Transverse colon (tissue), 4 donors: Measurements from ENCODE around the gene SUFU. TPM values are rescaled to one million over a fixed set of nuclear protein-coding genes. Genes with fewer than 3 reads are reported as not detected.

Experiments used
- DNase-seq: peaks from one replicate; pipeline ENCODE4 v3.0.0-alpha.2; 2019
- H3K27ac ChIP-seq, 4 donors: fragments of 200-600 bp; sonication (generic); 2 replicates each; pipeline ENCODE4 v1.5.1; 2016 to 2018; ENCODE audit warnings: inconsistent platforms in 4 of 4
- H3K27me3 ChIP-seq: fragments of 200-600 bp; sonication (generic); 2 replicates; pipeline ENCODE4 v1.5.1; 2017; ENCODE audit warnings: inconsistent platforms
- H3K36me3 ChIP-seq, 4 donors: fragments of 200-600 bp; sonication (generic); 2 replicates each; pipeline ENCODE4 v1.5.1; 2017 to 2019; ENCODE audit warnings: inconsistent platforms in 4 of 4
- H3K4me1 ChIP-seq, 4 donors: fragments of 200-600 bp; sonication (generic); 2 replicates each; pipeline ENCODE4 v1.5.1; 2017 to 2020; ENCODE audit warnings: inconsistent platforms in 4 of 4
- H3K4me3 ChIP-seq, 4 donors: fragments of 200-600 bp; sonication (generic); 1 replicate in 1 of 4; 2 replicates in 3 of 4; pipeline versions ENCODE4 v1.5.1 to v1.6.1; 2017 to 2019; ENCODE audit warnings: inconsistent platforms in 4 of 4
- H3K9me3 ChIP-seq, 2 donors: fragments of 200-600 bp; sonication (generic); 2 replicates each; pipeline ENCODE4 v1.5.1; 2017 to 2019; ENCODE audit warnings: inconsistent platforms in 2 of 2
- EP300 ChIP-seq: sonication (generic); formaldehyde crosslinking; IDR thresholded peaks from one replicate; pipeline ENCODE4 v1.6.1; 2017; ENCODE audit warnings: antibody characterized with exemption, low read depth
- POLR2A ChIP-seq: fragments of 450-650 bp; IDR thresholded peaks from one replicate; pipeline ENCODE4 v1.6.1; 2016; ENCODE audit warnings: antibody characterized with exemption, mild to moderate bottlenecking, moderate library complexity
- POLR2AphosphoS5 ChIP-seq, 3 donors: sonication (generic); formaldehyde crosslinking; IDR thresholded peaks; one replicate each; pipeline ENCODE4 v1.6.1; 2016; ENCODE audit warnings: antibody characterized with exemption in 3 of 3
- WGBS, 2 donors: methylation state at CpG; one replicate each; pipeline ENCODE4 v1.1.5; 2018; ENCODE audit warnings: low coverage in 1 of 2; 5-methylcytosine and 5-hydroxymethylcytosine counted together
- in situ Hi-C, 4 donors: fragments of 200-750 bp; cut with MboI; loops; one replicate each; pipeline versions ENCODE4 v1.15.0 to v1.15.1; 2017; ENCODE audit warnings: low sequenced_read_pairs in 3 of 4, low pct_ligation_motif_present in 1 of 4, low pct_unique_long_range_greater_than_20kb in 1 of 4
- intact Hi-C: fragments of 100-400 bp; cut with DNase I; formaldehyde crosslinking; loops from one replicate; pipeline ENCODE4 v1.15.1; 2023; ENCODE audit warnings: low total_unique reads
- total RNA-seq, 4 donors: library from RNA; depleted of rRNA; stranded (reverse); fragments of >200 nt; gene quantifications; one replicate each; pipeline ENCODE4 v1.1.0, GENCODE V29; 2016
- TF ChIP-seq, protein P1 (sequence below), 5 experiments: fragments of 200-600 bp in 3 of 5; fragments of 450-650 bp in 2 of 5; sonication (generic) in 3 of 5; IDR thresholded peaks; 1 replicate in 2 of 5; 2 replicates in 3 of 5; pipeline ENCODE4 v1.5.1; 2016 to 2017; ENCODE audit warnings: antibody characterized with exemption in 5 of 5, inconsistent platforms in 3 of 5, mild to moderate bottlenecking in 2 of 5, moderate library complexity in 1 of 5

SUFU gene
- total RNA-seq, 4 donors from 2014 or later, result 5.4 to 13.8 (median 6.6) TPM

DNA sequence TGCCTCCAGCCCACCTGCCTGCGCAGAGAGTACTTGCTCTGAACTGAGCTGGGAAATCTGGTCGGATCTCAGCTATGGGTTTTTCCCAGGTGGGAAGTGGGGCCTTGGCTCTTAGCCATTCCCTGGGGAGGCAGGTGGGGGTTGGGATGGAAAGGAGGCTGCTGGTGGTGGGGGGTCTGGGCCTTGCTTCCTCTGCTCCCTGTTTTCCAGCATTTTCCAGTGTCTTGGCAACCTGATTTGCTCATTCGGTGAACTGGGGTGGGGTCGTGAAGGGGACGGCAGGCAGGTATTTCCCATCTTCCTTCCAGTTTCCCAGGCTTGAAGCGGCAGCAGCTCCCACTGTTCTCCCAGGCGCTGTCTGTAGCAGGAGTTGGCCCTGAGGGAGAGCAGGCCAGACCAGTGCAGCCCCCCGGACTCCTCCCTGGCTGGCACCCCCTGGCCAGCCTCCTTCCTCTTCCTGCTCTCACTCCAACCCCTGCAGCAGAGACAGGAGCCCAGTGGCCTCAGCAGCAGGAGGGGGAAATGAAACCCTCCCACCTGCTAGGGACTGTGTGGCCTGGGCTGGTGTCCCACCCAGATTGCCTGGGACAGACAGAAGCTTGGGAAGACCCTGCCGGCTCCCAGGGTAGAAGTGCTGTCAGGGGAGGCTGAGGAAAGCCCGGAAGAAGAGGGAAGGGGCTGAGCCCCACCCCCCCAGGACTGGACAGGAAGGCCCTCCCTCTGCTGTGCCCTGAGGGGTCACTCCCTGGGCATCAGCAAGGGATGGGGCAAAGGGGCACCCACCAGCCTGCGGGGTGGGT lies 147.1 kb downstream of the SUFU start:
- Histone ChIP-seq H3K4me1 (peaks cover 51 to 68% (median 57%) of the 10 kb centered on the region in 4 donors), H3K36me3 (peaks cover 0 to 21% (median 0%) of the 10 kb centered on the region in 4 donors), H3K27ac (peak overlapping the region; percentile 96 to 100 (median 100)), H3K9me3 (no peaks in the 10 kb centered on the region), H3K27me3 (no peaks in the 10 kb centered on the region), H3K4me3 (no peak overlapping the region)
- in situ Hi-C loops (no loop called here), intact Hi-C loops (no loop called here)
- TF ChIP-seq EP300, result no peak
- no peak for TF ChIP-seq POLR2AphosphoS5 (IDR thresholded peaks at IDR 0.05)
- no peak for TF ChIP-seq POLR2A
- TF ChIP-seq, protein P1, sequence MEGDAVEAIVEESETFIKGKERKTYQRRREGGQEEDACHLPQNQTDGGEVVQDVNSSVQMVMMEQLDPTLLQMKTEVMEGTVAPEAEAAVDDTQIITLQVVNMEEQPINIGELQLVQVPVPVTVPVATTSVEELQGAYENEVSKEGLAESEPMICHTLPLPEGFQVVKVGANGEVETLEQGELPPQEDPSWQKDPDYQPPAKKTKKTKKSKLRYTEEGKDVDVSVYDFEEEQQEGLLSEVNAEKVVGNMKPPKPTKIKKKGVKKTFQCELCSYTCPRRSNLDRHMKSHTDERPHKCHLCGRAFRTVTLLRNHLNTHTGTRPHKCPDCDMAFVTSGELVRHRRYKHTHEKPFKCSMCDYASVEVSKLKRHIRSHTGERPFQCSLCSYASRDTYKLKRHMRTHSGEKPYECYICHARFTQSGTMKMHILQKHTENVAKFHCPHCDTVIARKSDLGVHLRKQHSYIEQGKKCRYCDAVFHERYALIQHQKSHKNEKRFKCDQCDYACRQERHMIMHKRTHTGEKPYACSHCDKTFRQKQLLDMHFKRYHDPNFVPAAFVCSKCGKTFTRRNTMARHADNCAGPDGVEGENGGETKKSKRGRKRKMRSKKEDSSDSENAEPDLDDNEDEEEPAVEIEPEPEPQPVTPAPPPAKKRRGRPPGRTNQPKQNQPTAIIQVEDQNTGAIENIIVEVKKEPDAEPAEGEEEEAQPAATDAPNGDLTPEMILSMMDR (IDR thresholded peaks at IDR 0.05), result no peak
- no peak for DNase-seq
- WGBS, 2 donors, result 60% methylated on average over 11 of the region's 11 CpGs; no CpG with 5 or more reads in 1 of the 2 donors

- Histone ChIP-seq H3K4me3 (no peak overlapping the region), H3K27ac (peak overlapping the region; percentile 60 to 100 (median 98)), H3K36me3 (peaks cover 0 to 27% (median 0%) of the 10 kb centered on the region in 4 donors), H3K4me1 (peaks cover 51 to 69% (median 54%) of the 10 kb centered on the region in 4 donors), H3K9me3 (no peaks in the 10 kb centered on the region), H3K27me3 (no peaks in the 10 kb centered on the region)
- DNase-seq, result no peak
- intact Hi-C loops, result no loop called here
- TF ChIP-seq, protein P1 (IDR thresholded peaks at IDR 0.05), result no peak
- TF ChIP-seq EP300 (no peak), POLR2AphosphoS5 (IDR thresholded peaks at IDR 0.05) (no peak)
- in situ Hi-C loops, result no loop called here
- 80% methylated on average over 10 of the region's 11 CpGs; no CpG with 5 or more reads in 1 of the 2 donors for WGBS, 2 donors
These were observed 147.8 kb downstream of the SUFU start for GRCh38 chr10:102651455-102652169.

DNA sequence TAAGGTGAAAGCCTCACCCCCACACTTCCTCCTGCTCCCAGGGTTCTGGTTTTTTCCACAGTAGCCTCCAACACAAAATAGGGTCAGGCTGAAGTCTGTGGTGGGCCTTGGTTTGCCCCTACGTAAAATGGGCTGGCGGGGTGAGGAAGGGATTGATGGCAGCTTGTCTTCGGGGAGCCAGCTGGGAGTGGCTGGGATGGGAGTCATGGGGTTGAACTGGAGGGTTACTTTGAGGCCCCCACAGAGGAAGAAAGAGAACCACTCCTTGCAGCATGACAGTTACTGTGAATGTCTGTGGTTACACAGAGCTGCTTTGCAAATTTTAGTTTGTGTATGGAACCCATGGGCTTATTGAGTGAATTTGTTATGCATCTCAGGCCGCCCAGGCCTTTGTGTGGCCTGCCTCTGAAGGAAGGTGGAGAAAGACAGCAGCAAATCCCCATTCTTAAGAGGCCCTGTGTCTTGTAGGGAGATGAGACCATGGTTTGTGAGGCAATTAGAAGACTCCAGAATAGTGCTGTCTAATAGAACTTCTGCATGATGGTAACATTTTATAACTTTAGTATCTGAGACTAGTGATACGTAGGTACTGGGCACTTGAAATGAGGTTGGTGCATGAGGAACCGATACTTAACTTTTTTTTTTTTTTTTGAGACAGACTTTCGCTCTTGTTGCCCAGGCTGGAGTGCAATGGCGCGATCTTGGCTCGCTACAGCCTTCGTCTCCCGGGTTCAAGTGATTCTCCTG lies 148.6 kb downstream of the SUFU start:
- Histone ChIP-seq H3K27me3 (no peaks in the 10 kb centered on the region), H3K36me3 (peaks cover 0 to 34% (median 0%) of the 10 kb centered on the region in 4 donors), H3K4me3 (no peak overlapping the region), H3K9me3 (no peaks in the 10 kb centered on the region), H3K27ac (peak overlapping the region; percentile 60 to 100 (median 98)), H3K4me1 (peaks cover 50 to 69% (median 54%) of the 10 kb centered on the region in 4 donors)
- WGBS, 2 donors, result 42 to 65% methylated on average over 2 to 12 of the region's 12 CpGs
- TF ChIP-seq EP300 (no peak), POLR2A (no peak), POLR2AphosphoS5 (IDR thresholded peaks at IDR 0.05) (no peak)
- TF ChIP-seq, protein P1 (IDR thresholded peaks at IDR 0.05), result no peak
- intact Hi-C loops (no loop called here), in situ Hi-C loops (no loop called here)
- no peak for DNase-seq

GRCh38 chr10:102653060-102653459 lies 149.3 kb downstream of the SUFU start:
- intact Hi-C loops (no loop called here), in situ Hi-C loops (no loop called here)
- Histone ChIP-seq H3K36me3 (peaks cover 0 to 34% (median 0%) of the 10 kb centered on the region in 4 donors), H3K4me1 (peaks cover 50 to 69% (median 54%) of the 10 kb centered on the region in 4 donors), H3K27ac (peak overlapping the region in 1 of 4 donors; percentile 1), H3K27me3 (no peaks in the 10 kb centered on the region), H3K9me3 (no peaks in the 10 kb centered on the region), H3K4me3 (no peak overlapping the region)
- TF ChIP-seq EP300, result no peak
- TF ChIP-seq, protein P1 (IDR thresholded peaks at IDR 0.05), result no peak
- 74% methylated on average over 1 of the region's 1 CpG; no CpG with 5 or more reads in 1 of the 2 donors for WGBS, 2 donors
- DNase-seq, result no peak
